ENCODE results near the gene FAM3B.
A peak's percentile ranks its signal among the peaks of the same experiment; 100 is the strongest.

FAM3B gene

DNA sequence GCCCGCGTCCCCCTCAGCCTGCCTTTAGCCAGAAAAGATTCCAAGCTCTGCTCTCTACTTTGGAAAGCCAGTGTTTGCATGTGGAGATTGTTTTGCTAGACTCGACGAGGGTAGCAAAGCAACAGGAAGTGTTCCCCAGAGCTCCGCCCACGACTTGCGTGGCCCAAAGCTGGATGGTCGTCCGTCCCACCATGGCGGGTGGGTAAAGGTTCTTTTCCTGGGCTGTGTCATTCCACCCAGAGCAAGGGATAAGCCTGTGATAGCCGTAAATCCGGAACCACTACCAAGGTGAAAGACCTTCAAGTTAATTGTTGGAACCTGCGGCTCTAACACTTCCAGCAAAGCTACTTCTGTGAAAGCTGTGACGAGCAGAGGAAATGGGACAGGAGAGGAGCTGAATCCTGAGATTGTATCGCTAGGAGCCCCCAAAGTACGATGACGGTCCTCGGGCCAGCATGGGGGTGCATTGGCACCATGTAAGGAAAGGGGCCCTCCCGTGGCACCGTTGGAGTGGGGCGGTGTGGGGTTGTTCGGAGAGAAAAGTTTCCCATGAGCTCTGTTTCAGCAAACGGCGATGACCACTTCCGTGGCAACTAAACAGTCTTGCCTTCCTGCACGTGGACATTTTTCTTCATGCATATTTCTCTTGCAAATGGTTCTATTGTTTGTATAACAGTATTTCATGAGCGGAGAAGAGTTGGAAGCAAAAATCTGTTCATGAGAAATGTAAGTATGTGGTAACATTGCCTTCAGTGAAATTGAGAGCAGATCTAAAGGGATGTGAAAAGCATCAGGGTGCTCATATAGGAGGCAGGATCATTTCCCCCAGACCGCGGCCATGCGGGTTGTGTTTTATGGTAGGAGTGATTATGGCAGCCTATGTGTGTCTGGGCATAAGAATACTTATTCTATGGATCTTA lies 53.6 kb downstream of the FAM3B start:
- peak; percentile 33 for DNase-seq

GRCh38 chr21:41370840-41371684 lies 54.5 kb downstream of the FAM3B start:
- DNase-seq, result no peak

- no peak for DNase-seq
Observed at GRCh38 chr21:41371685-41372030, 55.1 kb downstream of the FAM3B start.

- no peak for DNase-seq
Observed at GRCh38 chr21:41373253-41373652, 56.7 kb downstream of the FAM3B start.

DNA sequence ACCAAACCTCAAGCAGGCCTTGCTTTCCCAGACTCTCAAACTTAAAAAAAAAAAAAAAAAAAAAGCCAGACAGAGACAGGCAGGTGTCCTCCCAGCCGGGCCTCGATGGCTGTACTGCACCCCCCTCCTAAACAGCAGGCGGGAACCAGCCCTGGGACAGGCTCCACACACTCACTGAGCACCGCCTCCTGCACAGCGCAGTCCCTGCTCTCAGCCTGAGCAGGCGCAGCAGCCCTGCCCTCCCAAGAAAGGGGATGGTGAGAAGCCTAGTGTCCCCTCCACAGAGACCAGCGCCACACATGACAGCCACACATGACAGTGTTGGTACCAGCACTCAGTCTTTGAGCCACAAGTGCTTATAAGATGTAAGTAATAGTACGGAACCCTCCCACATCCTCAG lies 57.2 kb downstream of the FAM3B start:
- DNase-seq, result no peak

DNA sequence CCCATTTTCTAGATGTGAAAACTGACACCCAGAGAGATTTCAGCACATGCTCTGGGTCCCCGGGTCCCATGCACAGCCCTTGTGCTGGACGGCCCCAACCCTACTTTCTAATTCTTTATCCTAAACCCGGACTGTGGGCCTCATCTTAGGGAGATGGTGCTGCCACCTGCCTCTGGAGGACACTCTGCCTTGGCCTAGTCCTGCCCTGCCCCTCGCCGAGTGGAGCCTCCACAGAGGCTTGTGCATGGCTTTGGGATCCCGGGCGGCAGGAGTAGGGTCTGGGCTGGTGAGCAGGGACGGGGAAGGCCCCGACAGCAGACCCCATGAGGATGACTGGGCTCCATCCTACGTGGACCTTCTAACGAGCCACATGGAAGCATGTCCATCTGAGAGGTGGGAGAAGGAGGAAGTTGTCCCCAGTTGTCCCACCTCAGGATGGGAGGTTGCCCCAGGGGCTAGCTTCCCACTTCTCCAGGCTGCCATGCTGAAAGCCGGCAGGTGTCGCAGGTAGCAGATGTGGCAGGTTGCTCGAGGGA lies 57.6 kb downstream of the FAM3B start:
- DNase-seq, result no peak

- no peak for DNase-seq
Observed at GRCh38 chr21:41374867-41375533, 58.4 kb downstream of the FAM3B start.

- no peak for DNase-seq
Observed at GRCh38 chr21:41375875-41376274, 59.3 kb downstream of the FAM3B start.

DNA sequence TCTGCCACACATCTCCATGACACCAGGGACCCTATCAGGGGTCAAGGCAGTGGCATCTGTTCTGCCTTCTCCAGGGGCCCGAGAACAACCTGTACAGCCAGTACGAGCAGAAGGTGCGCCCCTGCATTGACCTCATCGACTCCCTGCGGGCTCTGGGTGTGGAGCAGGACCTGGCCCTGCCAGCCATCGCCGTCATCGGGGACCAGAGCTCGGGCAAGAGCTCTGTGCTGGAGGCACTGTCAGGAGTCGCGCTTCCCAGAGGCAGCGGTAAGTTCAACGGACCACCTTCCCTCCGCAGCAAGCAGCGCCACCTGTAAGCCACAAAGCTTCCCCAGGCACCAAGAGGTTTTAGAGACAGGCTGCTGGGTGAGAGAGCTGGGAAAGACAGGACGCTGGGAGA lies 61.1 kb downstream of the FAM3B start:
- no peak for DNase-seq

DNA sequence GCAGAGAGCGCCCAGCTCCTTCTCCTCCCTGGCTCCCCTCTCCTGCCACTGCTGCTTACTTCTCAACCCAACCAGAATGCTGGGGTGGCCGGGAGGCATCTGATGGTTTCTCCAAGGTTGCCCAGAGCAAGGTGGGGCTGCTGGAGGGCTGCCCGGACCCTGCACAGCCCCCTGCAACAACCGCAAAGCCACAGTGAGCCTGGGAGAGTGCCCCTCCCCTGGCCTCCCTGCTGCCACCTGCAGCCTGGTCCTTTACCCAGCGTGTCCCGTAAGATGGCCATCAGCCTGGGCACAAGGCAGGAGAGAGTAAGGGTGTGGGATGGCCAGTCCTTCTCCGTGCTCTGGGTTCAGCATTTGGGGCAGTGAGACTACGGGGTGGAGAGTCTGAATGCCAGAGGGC lies 62.2 kb downstream of the FAM3B start:
- DNase-seq, result no peak

DNA sequence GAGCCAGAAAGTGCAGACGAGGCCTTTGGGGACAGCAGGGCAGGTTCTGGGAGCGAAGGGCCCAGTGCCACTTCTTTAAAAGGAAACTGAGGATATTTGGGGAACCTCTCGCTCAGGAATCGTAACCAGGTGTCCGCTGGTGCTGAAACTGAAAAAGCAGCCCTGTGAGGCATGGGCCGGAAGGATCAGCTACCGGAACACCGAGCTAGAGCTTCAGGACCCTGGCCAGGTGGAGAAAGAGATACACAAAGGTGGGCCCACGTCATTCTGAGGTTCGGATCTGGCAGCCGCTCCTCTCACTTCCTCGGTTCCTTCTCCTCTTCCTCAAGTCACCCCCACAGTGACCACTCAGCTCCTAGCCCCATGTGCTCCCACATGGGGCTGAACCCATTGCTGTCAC lies 63.3 kb downstream of the FAM3B start:
- no peak for DNase-seq

GRCh38 chr21:41381731-41382130 lies 65.1 kb downstream of the FAM3B start:
- no peak for DNase-seq

DNA sequence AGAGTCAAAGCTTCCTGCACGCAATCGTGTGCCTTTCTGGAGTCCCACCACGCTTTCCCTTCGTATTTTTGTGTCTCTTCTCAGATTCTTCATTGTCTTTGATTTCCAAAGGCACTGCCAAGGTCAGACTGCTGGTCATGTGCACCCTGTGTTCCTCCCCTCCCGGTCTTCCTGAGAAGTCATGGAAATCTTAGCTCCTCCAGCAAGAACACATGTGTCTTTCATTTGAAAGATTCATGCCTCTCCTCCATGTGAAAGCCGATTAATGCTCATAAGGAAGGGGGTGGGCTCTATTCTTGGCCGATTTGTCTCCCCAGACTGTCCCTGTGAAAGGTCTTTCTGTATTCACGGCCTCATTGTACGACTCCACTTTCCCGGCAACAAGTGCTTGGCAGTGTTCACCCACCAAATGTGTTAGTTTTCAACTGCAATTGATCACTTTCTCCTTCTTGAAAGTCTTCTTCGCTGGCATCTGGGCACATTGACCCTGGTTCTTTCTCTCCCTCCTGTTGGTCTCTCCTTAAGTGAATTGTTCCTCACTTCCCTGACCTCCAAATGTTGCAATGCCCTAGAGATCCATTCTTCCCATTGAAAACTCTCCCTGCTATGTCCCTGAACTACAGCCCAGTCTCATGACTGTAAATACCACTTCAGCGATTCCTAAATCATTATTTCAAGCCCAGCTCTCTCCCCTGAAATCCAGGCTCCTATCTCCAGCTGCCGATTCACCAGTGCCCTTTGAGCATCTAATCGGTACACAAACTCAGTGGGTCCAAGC lies 70.6 kb downstream of the FAM3B start:
- DNase-seq, result no peak

GRCh38 chr21:41387824-41388223 lies 71.2 kb downstream of the FAM3B start:
- DNase-seq, result no peak

GRCh38 chr21:41388259-41388658 lies 71.7 kb downstream of the FAM3B start:
- no peak for DNase-seq

GRCh38 chr21:41390043-41390639 lies 73.5 kb downstream of the FAM3B start:
- no peak for DNase-seq

DNA sequence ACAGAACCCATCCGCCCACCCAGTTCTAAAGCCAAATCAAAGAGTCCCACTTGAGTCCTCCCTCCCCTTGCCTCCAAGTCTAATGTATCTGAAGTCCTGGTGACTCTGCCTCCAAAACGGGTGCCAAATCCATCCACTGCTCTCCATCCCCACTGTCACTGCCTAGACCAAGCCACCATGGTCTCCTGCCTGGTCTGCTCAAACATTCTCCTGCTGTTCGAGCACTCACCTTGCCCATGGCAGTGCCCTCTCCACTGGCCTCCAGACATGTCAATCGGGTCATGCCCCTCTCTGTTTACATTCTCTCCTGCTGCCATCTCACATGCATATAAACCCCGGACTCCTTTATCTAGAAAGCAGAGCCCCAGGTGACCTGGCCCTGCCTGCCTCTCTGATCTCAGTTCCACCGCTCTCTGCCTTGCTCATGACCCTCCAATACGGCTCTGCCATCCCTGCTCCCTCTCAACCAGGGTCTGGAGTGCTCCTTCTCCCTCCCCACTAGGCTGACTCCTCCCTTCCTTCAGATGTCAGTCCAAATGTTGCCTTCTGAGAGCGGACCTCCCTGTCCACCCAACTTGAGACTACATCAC lies 77.4 kb downstream of the FAM3B start:
- no peak for DNase-seq

GRCh38 chr21:41396558-41397075 lies 80.0 kb downstream of the FAM3B start:
- DNase-seq, result no peak

DNA sequence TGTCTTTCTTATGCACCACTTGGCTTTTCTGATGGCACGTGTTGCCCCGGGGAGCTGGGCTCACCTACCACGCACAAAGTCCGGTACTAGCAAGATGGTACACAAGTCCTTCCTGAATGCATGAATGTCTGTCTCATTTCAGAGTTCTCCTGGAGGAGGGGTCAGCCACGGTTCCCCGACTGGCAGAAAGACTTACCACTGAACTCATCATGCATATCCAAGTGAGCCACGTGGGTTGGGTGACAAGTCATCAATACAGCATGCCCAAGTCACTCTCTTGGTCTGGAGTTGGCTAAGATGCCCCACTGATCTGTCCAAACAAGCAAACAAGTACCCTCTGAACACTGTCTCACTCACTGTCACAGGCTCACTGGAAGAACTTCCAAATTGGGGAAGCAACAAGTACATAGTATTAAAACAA lies 80.9 kb downstream of the FAM3B start:
- no peak for DNase-seq

- no peak for DNase-seq
Observed at GRCh38 chr21:41398251-41398650, 81.7 kb downstream of the FAM3B start.

DNA sequence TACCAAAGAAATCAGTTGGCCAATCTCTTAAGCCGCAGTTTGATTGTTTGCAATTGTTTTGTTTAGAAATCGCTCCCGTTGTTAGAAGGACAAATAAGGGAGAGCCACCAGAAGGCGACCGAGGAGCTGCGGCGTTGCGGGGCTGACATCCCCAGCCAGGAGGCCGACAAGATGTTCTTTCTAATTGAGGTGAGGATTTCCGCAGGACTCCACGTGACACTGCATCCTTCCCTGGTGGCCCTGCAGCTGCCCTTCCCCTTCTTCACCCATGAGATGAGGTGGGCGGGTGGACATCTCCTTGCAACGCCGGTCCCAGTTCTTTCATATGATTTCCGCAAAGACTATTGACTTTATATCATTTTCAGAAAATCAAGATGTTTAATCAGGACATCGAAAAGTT lies 82.2 kb downstream of the FAM3B start:
- no peak for DNase-seq
